OCI-LY7 (cell line): Measurements from ENCODE around the gene RAET1L. TPM values are rescaled to one million over a fixed set of nuclear protein-coding genes. Genes with fewer than 3 reads are reported as not detected.
A peak's percentile ranks its signal among the peaks of the same experiment; 100 is the strongest.
"Not testable (repeated sequence)": the region's sequence is repeated elsewhere in the genome, so short reads cannot be mapped to it uniquely, and the experiment has no call there.

Source experiments
- BruUV-seq: library from RNA; stranded (reverse); fragments of 400-500 nt; replicated peaks from 2 replicates; lab custom pipeline; 2021; lab: Mats Ljungman, UMichigan
- CTCF ChIA-PET: fragments of 300-600 bp; sonication (Branson Sonifier 250); formaldehyde crosslinking; loops from one replicate; lab custom pipeline; 2022; ENCODE audit warnings: antibody characterized with exemption; ENCODE audit not compliant: unreplicated experiment; lab: Charles Lee
- POLR2A ChIA-PET: fragments of 300-600 bp; sonication (Branson Sonifier 250); formaldehyde crosslinking; loops from one replicate; lab custom pipeline; 2022; ENCODE audit warnings: antibody characterized with exemption; lab: Charles Lee
- DNase-seq: peaks from one replicate; pipeline ENCODE4 v3.0.0-alpha.2; 2015; ENCODE audit warnings: low spot score
- H2AFZ ChIP-seq: fragments of 200-600 bp; sonication (generic), shearing (Covaris generic); 2 replicates; pipeline ENCODE4 v1.6.1; 2014; ENCODE audit warnings: mild to moderate bottlenecking, antibody characterized with exemption, low read length, moderate library complexity
- H3K27ac ChIP-seq: fragments of 200-600 bp; sonication (generic); 2 replicates; pipeline ENCODE4 v1.5.1; 2014; ENCODE audit warnings: mixed run types, low read depth, mild to moderate bottlenecking, moderate library complexity, low read length, inconsistent platforms; ENCODE audit not compliant: poor library complexity, severe bottlenecking
- H3K36me3 ChIP-seq: fragments of 200-600 bp; sonication (generic); 2 replicates; pipeline ENCODE4 v1.6.1; 2014; ENCODE audit warnings: mild to moderate bottlenecking, antibody characterized with exemption, low read length, moderate library complexity, mixed read lengths; ENCODE audit not compliant: insufficient read depth
- H3K4me1 ChIP-seq: fragments of 200-600 bp; sonication (generic); 2 replicates; pipeline ENCODE4 v1.5.1; 2014; ENCODE audit warnings: mild to moderate bottlenecking, low read length; ENCODE audit not compliant: insufficient read depth, poor library complexity, severe bottlenecking
- H3K4me2 ChIP-seq: fragments of 200-600 bp; sonication (generic); 2 replicates; pipeline ENCODE4 v1.6.1; 2014; ENCODE audit warnings: mild to moderate bottlenecking, low read length
- H3K4me3 ChIP-seq: fragments of 200-600 bp; sonication (generic); 2 replicates; pipeline ENCODE4 v1.5.1; 2014; ENCODE audit warnings: mild to moderate bottlenecking, low read depth, low read length; ENCODE audit not compliant: poor library complexity, severe bottlenecking
- H3K79me2 ChIP-seq: fragments of 200-600 bp; sonication (generic); 2 replicates; pipeline ENCODE4 v1.6.1; 2016; ENCODE audit warnings: low read depth, mild to moderate bottlenecking, low read length, moderate library complexity, mixed read lengths; ENCODE audit not compliant: insufficient read depth
- H3K9me2 ChIP-seq: fragments of 200-600 bp; sonication (generic); 2 replicates; pipeline ENCODE4 v1.6.1; 2016; ENCODE audit warnings: mild to moderate bottlenecking, low read length, mixed read lengths; ENCODE audit not compliant: insufficient read depth
- H3K9me3 ChIP-seq: fragments of 200-600 bp; sonication (generic); 2 replicates; pipeline ENCODE4 v1.6.1; 2014; ENCODE audit warnings: mild to moderate bottlenecking, mixed run types, low read length, mixed read lengths
- H4K20me1 ChIP-seq: fragments of 200-600 bp; sonication (generic); 2 replicates; pipeline ENCODE4 v1.6.1; 2014; ENCODE audit warnings: mild to moderate bottlenecking, antibody characterized with exemption, low read length, moderate library complexity, mixed read lengths; ENCODE audit not compliant: insufficient read depth
- EZH2phosphoT487 ChIP-seq: fragments of 200-600 bp; sonication (generic); IDR thresholded peaks from 2 replicates; pipeline ENCODE4 v1.6.1; 2018; ENCODE audit warnings: low read depth, borderline replicate concordance, mild to moderate bottlenecking, mixed run types, antibody characterized with exemption, low read length, moderate library complexity, mixed read lengths
- intact Hi-C: fragments of 100-400 bp; cut with micrococcal nuclease; formaldehyde crosslinking; loops from one replicate; pipeline ENCODE4 v1.10.0; 2022; ENCODE audit not compliant: unreplicated experiment
- total RNA-seq, 2 experiments: library from RNA; depleted of rRNA in 1 of 2; stranded (reverse); fragments of >200 nt in 1 of 2; shearing (Covaris generic) in 1 of 2; gene quantifications; 2 replicates each; pipeline ENCODE4 v1.2.3, GENCODE V29; 2014 to 2022
- TF ChIP-seq, protein P1 (sequence below): fragments of 200-600 bp; sonication (generic); conservative IDR thresholded peaks from 2 replicates; pipeline ENCODE4 v1.5.1; 2014; ENCODE audit warnings: mild to moderate bottlenecking, antibody characterized with exemption, low read length, moderate library complexity, mixed read lengths

RAET1L gene
- total RNA-seq, 2 experiments from 2014 or later: not detected

- Histone ChIP-seq H3K9me2 (no peaks in the 10 kb centered on the region), H3K4me3 (no peak overlapping the region), H3K27ac (no peak overlapping the region), H3K4me1 (no peaks in the 10 kb centered on the region), H2AFZ (no peak overlapping the region), H3K79me2 (no peaks in the 10 kb centered on the region), H4K20me1 (no peaks in the 10 kb centered on the region), H3K36me3 (no peaks in the 10 kb centered on the region), H3K4me2 (no peak overlapping the region), H3K9me3 (no peaks in the 10 kb centered on the region)
- TF ChIP-seq, protein P1, sequence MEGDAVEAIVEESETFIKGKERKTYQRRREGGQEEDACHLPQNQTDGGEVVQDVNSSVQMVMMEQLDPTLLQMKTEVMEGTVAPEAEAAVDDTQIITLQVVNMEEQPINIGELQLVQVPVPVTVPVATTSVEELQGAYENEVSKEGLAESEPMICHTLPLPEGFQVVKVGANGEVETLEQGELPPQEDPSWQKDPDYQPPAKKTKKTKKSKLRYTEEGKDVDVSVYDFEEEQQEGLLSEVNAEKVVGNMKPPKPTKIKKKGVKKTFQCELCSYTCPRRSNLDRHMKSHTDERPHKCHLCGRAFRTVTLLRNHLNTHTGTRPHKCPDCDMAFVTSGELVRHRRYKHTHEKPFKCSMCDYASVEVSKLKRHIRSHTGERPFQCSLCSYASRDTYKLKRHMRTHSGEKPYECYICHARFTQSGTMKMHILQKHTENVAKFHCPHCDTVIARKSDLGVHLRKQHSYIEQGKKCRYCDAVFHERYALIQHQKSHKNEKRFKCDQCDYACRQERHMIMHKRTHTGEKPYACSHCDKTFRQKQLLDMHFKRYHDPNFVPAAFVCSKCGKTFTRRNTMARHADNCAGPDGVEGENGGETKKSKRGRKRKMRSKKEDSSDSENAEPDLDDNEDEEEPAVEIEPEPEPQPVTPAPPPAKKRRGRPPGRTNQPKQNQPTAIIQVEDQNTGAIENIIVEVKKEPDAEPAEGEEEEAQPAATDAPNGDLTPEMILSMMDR: peak; percentile 79
- TF ChIP-seq EZH2phosphoT487: no peak
- POLR2A ChIA-PET: interaction anchor here (0.5 to 0.6 kb wide), 2 partner anchors 63 to 314 kb away, joined by 3 to 5 read pairs; no protein-coding TSS in a partner anchor
- intact Hi-C loops: loop anchor here (1.0 to 2.0 kb wide), 3 partner anchors 82 to 319 kb away; no protein-coding TSS in a partner anchor
- DNase-seq: peak; percentile 76
- CTCF ChIA-PET: no interaction called here
- BruUV-seq: no TSS peak
Observed at GRCh38 chr6:150016324-150017185, 8.8 kb downstream of the RAET1L start.

DNA sequence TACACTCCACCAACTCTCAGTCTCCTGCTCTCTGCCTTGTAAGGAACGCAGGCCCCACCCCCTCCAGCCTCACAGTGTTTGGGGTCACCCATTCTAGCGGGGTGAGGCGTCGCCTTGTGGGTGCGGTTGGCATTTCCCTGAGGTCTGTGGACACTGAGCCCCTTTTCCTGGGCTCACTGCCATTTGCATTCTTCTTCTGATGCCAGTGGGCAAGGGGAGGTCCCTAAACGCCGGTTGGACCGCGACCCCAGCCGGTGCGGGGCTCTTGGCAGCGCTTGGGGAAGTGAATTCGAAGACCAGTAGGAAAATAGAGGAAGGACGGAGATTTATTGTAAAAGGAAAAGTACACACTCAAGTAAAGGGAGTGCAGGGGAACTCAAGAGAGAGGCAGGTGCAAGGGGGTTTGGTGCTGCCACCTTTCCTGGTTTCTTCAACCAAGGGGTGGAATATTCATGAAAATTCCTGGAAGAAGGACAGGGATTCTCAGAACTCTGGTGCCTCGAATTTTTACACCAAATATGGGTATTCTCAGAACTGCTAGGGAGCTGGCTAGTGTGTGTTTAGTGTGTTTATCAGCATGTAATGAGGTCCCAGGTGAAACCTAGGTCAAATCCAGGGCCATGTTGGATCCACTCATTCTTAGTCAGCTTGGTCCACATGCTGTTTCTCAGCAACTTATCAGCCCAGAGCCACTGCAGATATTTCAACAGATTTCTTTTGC, 9.9 kb downstream of the RAET1L start:
- CTCF ChIA-PET, POLR2A ChIA-PET: not testable (repeated sequence)

GRCh38 chr6:150014623-150015280, 10.6 kb downstream of the RAET1L start:
- CTCF ChIA-PET, intact Hi-C loops: not testable (repeated sequence)

More for the DNA sequence above, 9.9 kb downstream of the RAET1L start:
- not testable (repeated sequence) for H2AFZ ChIP-seq, H3K27ac ChIP-seq, H3K4me1 ChIP-seq, H3K9me3 ChIP-seq, H3K4me3 ChIP-seq, H3K79me2 ChIP-seq, BruUV-seq, H3K36me3 ChIP-seq, H4K20me1 ChIP-seq, H3K9me2 ChIP-seq, DNase-seq, H3K4me2 ChIP-seq
- intact Hi-C loops: loop anchor here (2.0 kb wide), 1 partner anchor 175 kb away; no protein-coding TSS in a partner anchor

DNA sequence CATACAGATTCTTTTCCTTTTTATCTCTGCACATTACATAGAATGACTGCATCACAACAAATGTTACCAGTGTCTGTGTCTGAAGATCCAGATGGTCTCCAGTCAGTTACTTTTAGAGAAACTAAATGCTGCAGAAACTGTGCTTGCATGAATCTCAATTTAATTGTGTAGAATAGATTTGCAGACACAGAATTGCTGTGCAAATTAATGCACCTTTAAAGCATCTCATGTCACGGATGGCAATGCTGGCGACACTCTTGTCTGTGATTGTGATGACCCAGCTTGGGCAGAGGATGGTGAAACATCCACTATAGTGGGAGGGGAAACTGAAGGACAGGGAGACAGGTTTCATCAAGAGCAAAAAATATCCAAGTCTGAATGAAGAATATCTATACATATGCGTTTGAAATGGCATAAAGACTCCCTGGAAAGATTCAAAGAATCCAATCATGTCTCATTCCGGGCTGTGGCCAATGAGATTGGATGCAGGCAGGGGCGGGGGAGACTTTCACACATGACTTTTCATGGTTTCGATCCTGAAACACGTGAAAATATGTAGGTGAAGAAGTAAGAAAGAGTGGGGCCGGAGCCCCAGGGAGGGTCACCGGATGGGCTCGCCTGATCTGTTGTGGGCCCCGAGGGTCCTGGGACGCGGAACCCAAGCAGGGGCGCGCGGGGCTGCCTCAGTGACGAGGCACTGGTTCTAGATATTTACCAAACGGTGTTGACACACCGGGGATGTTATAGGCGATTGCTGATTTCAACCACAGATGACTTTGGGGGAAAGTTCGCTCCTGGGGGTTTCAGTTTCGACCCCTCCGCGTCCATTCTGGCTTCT, 11.3 kb downstream of the RAET1L start:
- CTCF ChIA-PET: not testable (repeated sequence)

More at GRCh38 chr6:150014623-150015280, 10.6 kb downstream of the RAET1L start:
- H3K27ac ChIP-seq, H2AFZ ChIP-seq, BruUV-seq, H3K9me3 ChIP-seq, H4K20me1 ChIP-seq, H3K4me3 ChIP-seq, POLR2A ChIA-PET, H3K4me1 ChIP-seq, H3K4me2 ChIP-seq, H3K9me2 ChIP-seq, H3K36me3 ChIP-seq, H3K79me2 ChIP-seq, DNase-seq: not testable (repeated sequence)

More for the DNA sequence above, 11.3 kb downstream of the RAET1L start:
- H3K9me3 ChIP-seq, H3K79me2 ChIP-seq, BruUV-seq, H3K36me3 ChIP-seq, H3K9me2 ChIP-seq, H3K4me2 ChIP-seq, intact Hi-C loops, H2AFZ ChIP-seq, H3K27ac ChIP-seq, DNase-seq, H3K4me1 ChIP-seq, POLR2A ChIA-PET, H4K20me1 ChIP-seq, H3K4me3 ChIP-seq: not testable (repeated sequence)
